IPS DF 4.7 (cell line): ENCODE data around the gene MANSC1.
"Not testable (repeated sequence)": the region's sequence is repeated elsewhere in the genome, so short reads cannot be mapped to it uniquely, and the experiment has no call there.

Experiments used
- DNase-seq: peaks from one replicate; pipeline ENCODE4 v3.0.0-alpha.2; 2013; ENCODE audit warnings: low spot score; ENCODE audit errors: extremely low read depth

MANSC1 gene

GRCh38 chr12:12365931-12366431 lies 15.9 kb upstream of the MANSC1 start:
- DNase-seq, result no peak

- no peak for DNase-seq
These were observed 15.4 kb upstream of the MANSC1 start for GRCh38 chr12:12365446-12365802.

GRCh38 chr12:12364787-12365445 lies 14.9 kb upstream of the MANSC1 start:
- DNase-seq, result no peak

- DNase-seq, result no peak
These were observed 8.5 kb upstream of the MANSC1 start for GRCh38 chr12:12358528-12358927.

- no peak for DNase-seq
These were observed 7.8 kb upstream of the MANSC1 start for GRCh38 chr12:12357719-12358461.

GRCh38 chr12:12356896-12357718 lies 7.1 kb upstream of the MANSC1 start, which contains the start of gene BORCS5:
Gene BORCS5, plus strand, starts transcription at chr12:12357078. Its CDS starts 374 bp downstream, at chr12:12357452.
- DNase-seq, result peak; percentile 96

GRCh38 chr12:12356467-12356895 lies 6.4 kb upstream of the MANSC1 start:
- DNase-seq, result no peak

GRCh38 chr12:12353807-12354206 lies 3.8 kb upstream of the MANSC1 start:
- no peak for DNase-seq

GRCh38 chr12:12353276-12353675 lies 3.2 kb upstream of the MANSC1 start:
- DNase-seq, result no peak

- DNase-seq, result not testable (repeated sequence)
These were observed 1.6 kb upstream of the MANSC1 start for GRCh38 chr12:12351468-12352185.

GRCh38 chr12:12350868-12351463 lies 924 bp upstream of the MANSC1 start:
- no peak for DNase-seq

- no peak for DNase-seq
These were observed 11.4 kb downstream of the MANSC1 start for GRCh38 chr12:12338527-12339168.

GRCh38 chr12:12336511-12336910 lies 13.5 kb downstream of the MANSC1 start:
- DNase-seq, result no peak

GRCh38 chr12:12336049-12336411 lies 14.0 kb downstream of the MANSC1 start:
- no peak for DNase-seq

- no peak for DNase-seq
These were observed 15.5 kb downstream of the MANSC1 start for GRCh38 chr12:12334367-12335040.

- DNase-seq, result no peak
These were observed 16.4 kb downstream of the MANSC1 start for GRCh38 chr12:12333407-12334366.

- DNase-seq, result no peak
These were observed 18.1 kb downstream of the MANSC1 start for GRCh38 chr12:12331896-12332295.

- DNase-seq, result no peak
These were observed 18.7 kb downstream of the MANSC1 start for GRCh38 chr12:12331244-12331771.
